Panc1 (cell line): ENCODE results near the gene MICAL2.

Experiments used
- POLR2AphosphoS5 ChIP-seq: IDR thresholded peaks from 2 replicates; pipeline ENCODE4 v1.6.1; 2012; ENCODE audit warnings: mild to moderate bottlenecking, low read depth, low read length, moderate library complexity
- SIN3A ChIP-seq: IDR thresholded peaks from 2 replicates; pipeline ENCODE4 v1.6.1; 2012; ENCODE audit warnings: low read depth, mild to moderate bottlenecking, low read length, moderate library complexity, borderline replicate concordance; ENCODE audit not compliant: insufficient read depth
- TCF7L2 ChIP-seq: IDR thresholded peaks from 2 replicates; pipeline ENCODE4 v1.6.1; 2011; ENCODE audit warnings: mild to moderate bottlenecking, low read depth, low read length, inconsistent platforms
- TF ChIP-seq, protein P1 (sequence below): fragments of 450-650 bp; IDR thresholded peaks from 2 replicates; pipeline ENCODE4 v1.5.1; 2017; ENCODE audit warnings: mild to moderate bottlenecking

- no peak for TF ChIP-seq TCF7L2
- TF ChIP-seq POLR2AphosphoS5 = no peak
- TF ChIP-seq, protein P1, sequence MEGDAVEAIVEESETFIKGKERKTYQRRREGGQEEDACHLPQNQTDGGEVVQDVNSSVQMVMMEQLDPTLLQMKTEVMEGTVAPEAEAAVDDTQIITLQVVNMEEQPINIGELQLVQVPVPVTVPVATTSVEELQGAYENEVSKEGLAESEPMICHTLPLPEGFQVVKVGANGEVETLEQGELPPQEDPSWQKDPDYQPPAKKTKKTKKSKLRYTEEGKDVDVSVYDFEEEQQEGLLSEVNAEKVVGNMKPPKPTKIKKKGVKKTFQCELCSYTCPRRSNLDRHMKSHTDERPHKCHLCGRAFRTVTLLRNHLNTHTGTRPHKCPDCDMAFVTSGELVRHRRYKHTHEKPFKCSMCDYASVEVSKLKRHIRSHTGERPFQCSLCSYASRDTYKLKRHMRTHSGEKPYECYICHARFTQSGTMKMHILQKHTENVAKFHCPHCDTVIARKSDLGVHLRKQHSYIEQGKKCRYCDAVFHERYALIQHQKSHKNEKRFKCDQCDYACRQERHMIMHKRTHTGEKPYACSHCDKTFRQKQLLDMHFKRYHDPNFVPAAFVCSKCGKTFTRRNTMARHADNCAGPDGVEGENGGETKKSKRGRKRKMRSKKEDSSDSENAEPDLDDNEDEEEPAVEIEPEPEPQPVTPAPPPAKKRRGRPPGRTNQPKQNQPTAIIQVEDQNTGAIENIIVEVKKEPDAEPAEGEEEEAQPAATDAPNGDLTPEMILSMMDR = no peak
- TF ChIP-seq SIN3A = no peak
Measured at GRCh38 chr11:12155696-12156095, 45.3 kb downstream of the MICAL2 start.
